HK-2 (cell line): ENCODE results near the gene CCNG2.
A peak's percentile ranks its signal among the peaks of the same experiment; 100 is the strongest.

Source experiments
- DNase-seq: peaks from one replicate; pipeline ENCODE4 v3.0.0-alpha.2; 2018; ENCODE audit not compliant: unreplicated experiment

The CCNG2 gene

DNA sequence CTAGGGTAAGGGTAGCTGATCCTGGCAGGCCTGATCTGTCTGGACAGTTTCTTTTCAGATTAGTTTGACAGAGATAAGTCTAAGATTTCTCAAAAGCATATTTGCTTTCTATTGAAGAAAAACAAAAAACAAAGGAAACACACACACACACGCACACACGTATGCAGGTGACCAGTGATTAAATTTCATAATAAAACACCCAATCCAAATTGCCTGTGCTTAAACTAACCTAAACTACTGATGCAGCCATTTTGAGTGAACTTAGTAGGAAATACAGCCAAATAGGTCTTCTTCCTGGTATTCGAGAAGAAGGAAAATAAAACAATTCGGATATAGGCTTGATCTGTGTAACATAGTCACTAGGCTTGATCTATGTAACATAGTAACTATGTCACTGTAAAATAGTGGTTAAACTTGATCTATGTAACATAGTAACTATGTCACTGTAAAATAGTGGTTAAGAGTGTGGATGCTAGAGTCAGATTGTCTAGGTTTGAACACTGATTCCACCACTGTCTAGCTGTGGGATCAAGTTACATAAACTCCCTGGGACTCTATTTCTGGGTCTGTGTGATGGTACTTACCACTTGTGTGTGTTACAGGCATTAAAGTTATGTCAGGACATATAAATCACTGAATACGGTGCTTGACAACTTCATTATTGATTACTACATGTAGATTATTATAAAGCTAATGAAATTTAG is 9.8 kb upstream of the CCNG2 start:
- DNase-seq, result no peak

DNA sequence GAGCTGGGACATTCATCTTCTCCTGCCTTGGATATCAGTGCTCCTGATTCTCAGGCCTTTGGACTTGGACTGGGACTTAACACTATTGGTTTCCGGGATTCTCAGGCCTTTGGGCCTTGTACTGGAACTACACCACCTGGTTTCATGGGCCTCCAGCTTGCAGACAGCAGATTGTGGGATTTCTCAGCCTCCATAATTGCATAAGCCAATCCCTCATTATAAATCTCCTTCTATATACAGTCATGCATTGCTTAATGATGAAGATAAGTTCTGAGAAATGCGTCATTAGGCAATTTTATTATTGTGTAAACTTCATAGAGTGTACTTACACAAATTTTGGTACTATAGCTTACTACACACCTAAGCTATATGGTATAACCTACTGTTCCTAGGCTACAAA is 8.9 kb upstream of the CCNG2 start:
- no peak for DNase-seq

DNA sequence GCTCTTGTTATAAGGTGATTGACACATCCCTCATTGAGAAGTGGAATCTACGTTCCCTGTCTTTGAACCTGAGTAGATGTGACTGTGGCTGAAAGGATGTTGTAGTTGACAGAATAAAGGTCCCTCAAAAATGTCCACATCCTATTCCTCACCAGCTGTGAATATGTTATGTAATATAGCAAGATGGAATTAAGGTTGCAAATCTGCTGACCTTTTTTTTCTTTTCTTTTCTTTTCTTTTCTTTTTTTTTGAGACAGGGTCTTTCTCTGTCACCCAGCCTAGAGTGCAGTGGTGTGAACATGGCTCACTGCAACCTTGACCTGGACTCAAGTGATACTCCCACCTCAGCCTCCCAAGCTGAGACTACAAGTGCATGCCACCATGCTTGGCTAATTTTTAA is 7.2 kb upstream of the CCNG2 start:
- DNase-seq, result no peak

DNA sequence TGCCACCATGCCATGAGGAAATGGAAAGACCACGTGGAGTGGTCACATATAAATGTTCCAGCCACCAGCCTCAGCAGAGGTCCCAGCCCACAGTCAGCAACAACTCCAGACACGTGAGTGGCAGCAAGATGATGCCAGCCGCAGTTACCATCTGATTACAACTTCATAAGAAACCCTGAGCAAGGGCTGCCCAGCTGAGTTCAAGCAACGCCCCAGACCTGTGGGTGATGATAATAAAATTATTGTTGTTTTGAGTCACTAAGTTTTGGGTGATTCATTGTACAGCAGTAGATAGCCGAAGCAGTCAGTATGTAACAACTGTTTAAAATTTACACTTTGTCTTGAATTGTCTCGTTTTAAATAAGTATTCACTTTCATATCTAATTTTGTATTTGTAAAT is 5.8 kb upstream of the CCNG2 start:
- no peak for DNase-seq

DNA sequence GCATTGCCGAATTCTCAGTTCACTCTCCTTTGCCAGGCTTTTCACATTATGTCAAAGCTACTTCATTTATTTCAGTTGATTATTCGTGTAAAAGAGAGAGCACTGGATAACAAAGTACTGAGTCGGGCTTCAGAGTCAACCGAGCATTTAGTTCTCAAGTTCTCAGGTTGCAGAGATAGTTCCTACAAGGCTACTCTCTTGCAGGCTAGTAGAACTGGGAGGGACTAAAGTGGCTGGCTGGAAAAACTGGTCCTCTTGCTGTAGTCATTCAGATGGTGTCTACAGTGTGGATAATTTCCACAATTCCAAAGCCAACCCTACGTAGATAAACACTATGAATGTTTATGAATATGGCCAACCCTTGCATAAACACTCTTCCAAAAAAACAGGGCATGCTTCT is 4.6 kb upstream of the CCNG2 start:
- no peak for DNase-seq

DNA sequence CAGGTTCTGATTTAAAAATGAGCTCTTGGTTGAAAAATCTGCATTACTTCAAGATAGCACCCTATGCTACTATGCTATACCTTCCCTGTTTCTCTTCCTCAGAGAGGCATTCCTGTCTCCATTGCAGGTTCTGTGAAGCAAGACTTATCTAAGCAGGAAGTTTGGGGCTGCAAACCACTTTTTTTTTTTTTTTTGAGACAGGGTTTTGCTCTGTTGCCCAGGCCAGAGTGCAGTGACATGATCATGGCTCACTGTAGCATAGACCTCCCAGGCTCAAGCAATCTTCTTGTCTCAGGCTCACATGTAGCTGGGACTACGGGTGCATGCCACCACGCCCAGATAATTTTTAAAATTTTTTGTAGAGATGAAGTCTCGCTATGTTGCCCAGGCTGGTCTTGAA is 4.0 kb upstream of the CCNG2 start:
- DNase-seq, result no peak

DNA sequence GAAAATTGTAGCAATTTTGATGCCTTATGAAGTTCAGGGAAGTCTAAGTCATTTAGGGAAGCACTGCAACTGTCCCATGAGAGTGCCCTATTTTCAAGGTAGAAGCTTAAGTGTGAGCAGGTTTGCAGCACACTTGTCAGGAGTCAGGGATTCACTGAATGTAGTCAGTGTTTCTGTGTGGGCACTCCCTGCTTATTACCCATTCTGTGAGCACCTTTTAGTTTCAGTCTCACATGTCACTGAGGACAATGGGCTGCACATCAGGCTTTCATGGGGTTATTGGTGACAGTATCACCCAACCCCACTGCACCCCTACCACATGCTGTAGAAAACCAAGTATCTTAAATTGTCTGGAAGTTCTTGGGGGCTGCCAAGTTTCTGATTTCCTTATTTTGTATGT is 2.9 kb upstream of the CCNG2 start:
- DNase-seq, result no peak

DNA sequence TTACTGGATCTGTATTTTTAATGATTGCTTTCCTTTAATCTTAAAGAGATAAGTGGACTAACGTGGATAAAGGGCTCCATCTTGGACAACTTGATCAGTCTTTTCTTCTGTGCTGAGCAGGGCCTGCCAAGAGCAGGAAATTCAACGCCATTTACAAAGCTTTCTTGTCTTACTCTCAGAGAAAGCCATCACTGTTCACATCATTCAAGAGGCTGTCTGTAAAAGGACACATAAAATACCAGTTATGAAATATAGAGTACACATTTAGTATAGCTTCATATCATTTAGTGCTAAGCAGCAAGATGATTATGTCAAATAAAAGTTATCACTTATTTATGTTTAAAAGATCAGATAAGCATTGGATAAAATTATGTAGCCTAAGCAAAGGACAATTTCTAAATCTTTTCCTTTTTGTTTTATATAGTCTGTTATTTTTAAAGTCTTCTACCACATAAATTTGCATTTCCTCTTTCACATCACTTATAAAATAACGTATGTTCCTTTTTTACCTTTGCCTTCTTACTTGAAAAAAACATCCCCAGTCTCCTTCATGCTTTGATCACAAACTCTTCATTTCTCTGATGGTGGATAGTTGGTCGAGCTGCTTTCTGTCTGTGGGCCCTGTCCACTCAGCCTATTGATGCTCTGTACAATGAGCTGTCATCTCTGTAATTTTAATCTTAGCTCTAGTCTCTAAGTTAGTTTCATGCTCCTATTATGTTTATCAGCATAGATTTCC is 2.1 kb upstream of the CCNG2 start:
- DNase-seq, result no peak

DNA sequence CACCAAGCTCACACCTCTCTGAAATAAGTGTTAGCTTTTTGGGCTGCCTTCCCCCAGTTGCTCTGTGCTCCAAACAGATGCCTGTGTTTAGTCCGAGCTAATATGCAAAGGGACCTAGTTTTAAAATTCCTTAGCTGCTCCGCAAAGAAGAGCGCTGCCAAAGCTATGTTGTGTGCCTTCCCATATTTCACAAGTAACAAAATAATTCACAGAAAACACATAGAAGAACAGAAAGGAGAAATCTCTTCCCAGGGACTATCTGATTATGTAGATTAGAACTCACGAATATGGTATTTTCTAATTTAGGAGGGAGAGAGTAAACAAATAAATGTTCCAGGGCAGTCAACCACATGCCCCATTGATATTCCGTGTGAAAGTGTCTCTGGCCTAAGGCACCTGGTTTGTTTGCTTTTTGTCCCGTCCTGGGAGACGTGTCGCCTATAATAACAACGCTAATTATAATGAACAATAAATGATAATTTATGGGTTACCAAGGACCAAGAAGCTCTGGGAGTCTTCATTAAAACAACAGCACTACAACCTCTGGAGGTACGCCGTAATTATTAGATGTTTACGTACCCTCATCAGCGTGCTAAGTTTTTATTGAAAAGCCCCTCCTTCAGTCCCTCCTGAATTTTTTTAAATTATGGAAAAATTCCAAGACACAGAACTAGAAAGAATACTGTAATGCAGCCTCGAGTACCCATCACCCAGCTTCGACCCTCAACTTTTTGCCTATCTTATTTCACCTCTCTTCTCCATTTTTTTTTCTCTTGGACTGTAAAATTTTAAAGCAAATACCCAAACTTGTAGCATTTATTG is 1.2 kb upstream of the CCNG2 start:
- no peak for DNase-seq

DNA sequence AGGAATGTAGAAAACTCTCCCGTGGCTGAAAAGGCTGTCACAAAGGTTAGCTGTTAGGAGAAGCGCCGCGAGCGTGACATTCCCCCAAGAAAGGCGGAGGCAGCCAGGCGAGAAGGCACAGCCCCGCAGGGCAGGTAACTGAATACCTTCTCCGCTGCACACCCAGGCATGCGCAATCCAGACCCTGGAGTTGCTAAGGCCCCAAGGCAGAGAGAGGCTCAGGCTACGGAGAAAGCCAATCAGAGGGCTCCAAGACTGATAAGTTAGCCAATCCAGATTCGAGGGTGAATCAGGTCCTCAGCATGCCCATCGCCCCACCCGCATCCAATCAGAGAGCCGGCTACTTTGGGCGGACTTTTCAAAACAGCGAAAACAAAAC is 485 bp upstream of the CCNG2 start:
- DNase-seq, result peak; percentile 96

DNA sequence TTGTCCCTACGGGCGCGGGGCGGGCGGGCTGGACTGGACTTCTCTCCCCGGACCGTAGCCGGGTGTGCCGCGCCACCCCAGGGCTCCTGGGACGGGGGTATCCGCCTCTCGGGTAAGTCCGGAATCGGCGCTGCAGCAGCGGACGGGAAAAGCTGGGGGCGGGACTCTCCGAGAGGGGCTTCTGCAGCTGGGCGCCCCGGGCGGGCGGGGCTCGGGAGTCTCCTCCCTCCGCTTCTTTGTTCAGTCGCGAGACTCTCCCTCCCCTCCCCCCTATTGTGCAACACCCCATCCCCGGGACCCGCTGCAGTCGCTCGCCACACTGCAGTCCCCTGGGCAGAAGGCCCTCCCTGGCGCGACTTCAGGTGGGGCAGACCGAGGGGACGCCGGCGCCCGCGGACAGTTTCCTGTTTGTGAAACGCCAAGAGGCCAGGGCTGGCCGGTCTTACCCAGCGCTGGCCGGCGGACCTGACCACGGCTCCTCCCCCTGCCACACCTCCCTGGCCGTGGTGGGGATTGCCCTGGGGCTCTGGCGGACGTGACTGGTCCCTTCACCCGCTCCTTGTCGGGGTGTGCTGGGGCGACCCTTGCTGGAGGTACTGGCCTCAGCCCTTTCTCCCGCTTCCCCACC is 966 bp downstream of the CCNG2 start:
- DNase-seq, result peak; percentile 92

DNA sequence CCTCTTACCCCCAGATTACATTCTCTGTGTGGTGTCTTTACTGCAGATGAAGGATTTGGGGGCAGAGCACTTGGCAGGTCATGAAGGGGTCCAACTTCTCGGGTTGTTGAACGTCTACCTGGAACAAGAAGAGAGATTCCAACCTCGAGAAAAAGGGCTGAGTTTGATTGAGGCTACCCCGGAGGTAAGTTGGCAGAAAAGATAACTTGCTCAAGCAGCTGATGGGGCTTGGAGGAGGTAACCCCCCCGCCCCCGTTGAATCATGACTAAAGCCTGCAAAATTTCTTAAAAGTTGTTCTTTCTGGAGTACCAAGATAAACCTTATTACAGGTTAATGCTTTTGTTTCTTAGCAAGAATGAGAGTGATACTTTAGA is 1.5 kb downstream of the CCNG2 start:
- DNase-seq, result no peak

DNA sequence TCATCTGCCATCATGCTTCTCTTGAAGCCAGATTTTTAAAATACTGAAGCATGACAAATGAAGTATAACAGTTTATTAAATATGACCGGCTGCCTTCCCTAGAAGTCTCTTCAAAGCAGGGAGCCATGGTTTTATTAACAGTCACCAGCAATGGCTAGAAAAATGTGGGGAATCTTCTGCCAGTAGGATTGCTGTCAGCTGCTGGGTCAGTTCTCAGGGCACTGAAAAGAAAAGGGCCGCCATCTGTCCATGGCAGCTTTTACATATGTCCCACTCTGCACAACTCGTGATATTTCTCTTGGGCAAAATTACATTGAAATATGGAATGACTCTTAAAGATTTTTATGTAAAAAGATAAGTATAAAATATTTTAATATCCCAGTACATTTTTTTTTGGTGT is 2.8 kb downstream of the CCNG2 start:
- no peak for DNase-seq

DNA sequence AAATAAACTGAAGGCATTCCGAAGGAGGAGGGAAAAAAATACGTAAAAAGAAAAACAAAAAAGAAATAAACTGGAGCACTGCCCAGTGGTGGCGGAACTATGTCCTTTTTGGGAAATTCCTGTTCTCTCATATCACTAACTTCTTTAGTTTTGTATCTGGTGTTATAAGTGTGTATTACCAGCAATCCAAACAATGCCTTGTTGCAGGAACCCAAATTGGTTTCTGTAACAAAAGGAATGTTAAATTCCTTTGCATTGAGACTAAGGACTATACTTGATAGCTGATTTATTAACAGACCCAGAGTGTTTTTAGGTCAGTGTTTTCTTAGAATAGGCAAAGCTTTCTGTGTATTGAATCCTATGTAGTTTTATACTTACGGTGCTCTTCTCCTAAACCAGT is 6.6 kb downstream of the CCNG2 start:
- DNase-seq, result no peak

DNA sequence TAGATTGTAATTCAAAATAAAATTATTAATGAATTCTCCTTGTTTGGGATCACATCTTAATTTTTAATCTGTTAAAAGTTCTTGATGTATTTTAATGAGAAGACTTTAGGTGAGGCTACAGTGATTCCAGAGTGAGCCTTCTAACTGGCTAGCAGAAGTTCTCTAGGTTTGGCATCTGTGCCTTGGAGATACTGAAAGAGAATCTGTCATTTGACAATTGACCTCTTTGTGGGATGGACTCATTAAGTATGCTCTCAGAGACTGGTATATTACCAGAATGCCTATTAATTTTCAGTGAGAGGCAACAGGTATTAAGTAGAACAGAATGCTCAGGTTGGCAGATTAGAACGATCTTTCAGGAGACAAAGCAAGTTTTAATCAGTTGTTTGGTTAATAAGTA is 10.2 kb downstream of the CCNG2 start:
- DNase-seq, result no peak

DNA sequence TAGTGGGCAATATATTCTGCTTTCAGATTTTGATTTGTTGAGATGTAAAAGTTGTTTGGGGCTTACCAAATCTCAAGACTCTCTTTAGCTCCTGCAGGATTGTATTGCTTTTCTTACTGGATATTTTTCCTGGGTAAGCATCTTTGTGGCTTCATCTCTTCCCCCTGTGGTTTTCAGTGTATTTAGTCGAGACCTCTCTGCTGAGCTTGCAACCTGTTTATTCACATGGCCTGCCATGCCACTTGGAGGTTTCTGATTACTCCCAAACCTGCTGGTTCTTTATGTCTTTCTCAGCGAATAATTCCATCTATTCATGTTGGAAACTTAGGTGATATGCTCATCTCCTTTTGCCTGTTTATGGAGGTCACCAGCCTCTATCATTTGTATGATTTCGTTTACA is 10.9 kb downstream of the CCNG2 start:
- DNase-seq, result no peak

DNA sequence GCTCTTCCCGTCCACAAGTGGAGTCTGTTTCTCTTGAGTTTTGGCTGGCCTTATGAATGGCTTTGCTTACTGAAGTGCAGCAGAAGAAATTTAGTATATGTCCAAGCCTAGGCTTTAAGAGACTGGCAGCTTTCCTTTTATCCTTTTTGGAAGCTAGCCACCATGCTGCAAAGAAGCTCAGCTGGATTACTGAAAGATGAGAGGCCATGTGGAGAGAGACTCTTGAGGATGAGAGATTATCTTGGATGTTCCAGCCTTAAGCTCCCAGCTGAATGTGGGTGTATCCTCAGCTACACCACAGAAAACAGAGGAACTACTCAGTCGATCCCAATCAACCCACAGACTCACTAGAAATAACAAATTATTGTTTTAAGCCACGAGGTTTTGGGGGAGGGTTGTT is 12.5 kb downstream of the CCNG2 start:
- no peak for DNase-seq

DNA sequence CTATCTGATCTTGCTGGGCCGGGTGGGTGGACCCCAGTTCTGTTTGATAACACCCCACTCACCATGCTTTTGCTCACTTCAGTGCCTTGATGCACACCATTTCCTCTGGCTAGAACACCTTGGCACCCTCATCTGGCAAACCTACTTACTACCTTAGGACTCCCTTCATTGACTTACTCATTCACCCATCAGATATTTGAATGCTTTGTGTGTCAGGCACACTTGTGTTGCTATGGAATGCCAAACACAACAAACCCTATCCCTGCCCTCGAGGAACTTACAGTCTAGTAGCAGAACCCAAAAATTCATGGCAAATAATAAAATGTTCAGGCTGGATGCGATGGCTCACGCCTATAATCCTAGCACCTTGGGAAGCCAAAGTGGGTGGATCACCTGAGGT is 13.9 kb downstream of the CCNG2 start:
- DNase-seq, result no peak

DNA sequence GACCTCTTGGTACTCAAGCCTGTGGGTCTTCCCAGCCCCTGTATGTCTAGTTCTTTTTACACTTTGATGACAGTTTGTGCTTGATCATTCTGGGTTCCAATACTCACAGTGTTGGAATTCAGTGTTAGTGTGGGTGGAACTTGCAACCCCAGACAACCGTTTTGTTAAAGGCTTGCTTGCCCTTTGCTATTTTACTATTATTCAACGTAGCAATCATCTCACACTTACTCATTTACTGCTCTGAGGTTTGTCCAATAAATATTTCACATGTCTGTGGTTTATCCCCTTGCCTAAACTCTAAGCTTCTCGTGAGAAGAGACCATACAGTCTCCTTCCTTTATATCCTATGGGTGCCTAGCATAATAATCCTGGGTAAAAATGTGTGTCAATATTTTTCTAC is 15.3 kb downstream of the CCNG2 start:
- peak; percentile 43 for DNase-seq

DNA sequence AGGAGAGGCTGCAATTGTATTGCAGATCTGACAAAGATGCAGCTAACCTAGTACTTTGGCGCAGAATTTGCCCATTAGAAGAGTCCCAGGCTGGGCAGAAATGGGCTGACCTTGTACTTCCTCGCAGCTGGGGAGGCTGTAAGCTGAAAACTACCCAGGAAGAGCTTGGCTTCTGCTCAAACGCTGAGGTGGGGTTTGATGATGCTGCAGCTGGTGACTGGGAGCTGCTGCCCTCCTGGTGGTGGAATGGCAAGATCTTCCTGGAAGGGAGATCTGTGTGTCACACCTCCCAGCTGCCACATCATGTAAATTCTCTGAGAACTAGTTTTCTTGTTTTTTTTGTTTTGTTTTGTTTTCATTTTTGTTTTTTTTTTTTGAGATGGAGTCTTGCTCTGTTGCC is 17.4 kb downstream of the CCNG2 start:
- DNase-seq, result no peak

DNA sequence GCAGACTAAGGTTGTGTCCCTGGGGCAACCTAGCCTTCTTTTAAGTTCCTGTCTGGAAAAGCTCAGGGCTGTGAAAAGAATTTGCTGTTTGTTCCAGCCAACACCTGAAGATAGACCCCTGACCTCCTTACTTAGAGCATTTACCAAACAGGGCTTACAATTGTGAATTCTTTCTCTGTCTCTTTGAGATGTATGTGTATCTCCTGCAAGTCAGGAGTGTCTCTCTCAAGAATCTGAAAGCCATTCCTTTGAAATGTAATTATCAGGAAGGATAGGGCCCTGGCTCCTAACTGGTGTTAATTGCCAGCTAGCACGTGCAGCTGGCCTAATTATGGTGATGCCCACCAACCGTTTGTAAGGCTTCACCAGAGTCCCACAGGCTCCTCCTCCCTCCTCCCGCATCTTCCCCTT is 18.2 kb downstream of the CCNG2 start:
- DNase-seq, result no peak

DNA sequence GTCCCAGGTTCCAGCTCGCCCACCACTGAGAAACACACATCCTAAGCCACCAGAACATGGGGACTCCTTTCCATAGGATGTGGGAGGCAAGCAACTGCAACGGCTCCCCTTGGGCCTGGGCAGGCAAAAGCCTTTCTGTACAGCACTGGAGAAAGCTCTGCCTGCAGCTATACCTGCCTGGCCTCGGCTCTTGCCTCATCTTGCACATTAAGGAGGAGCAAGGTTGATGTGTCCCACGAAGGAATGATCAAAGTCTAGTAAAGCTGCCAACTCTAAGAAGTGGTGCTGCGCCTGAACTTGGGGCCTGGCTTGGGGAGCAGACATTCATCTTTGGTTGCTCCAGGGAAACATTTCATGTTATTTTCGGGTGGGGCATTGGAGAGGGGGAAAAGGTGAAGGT is 19.6 kb downstream of the CCNG2 start:
- no peak for DNase-seq

DNA sequence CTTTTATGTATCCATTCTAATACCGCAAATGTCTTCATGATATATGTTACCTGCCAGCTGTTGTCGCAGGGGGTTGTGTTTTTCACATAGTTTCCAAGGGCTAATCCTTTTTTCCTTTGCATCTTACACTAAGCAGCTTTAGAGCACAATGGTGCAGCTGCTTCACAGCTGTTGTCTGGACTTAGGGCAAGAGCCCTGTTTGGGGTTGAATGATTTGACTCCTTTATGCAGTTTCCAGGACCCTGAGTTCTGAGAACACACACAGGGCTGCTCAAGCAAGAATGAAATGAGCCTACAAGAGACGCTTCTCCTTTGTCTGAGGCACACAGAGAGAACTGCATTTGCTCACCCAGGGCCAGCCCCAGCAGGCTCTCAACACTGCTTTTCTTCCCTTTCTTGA is 20.2 kb downstream of the CCNG2 start:
- DNase-seq, result no peak
